ENCODE results near the gene BCL6. TPM values are rescaled to one million over a fixed set of nuclear protein-coding genes. Genes with fewer than 3 reads are reported as not detected.

Gene BCL6
- total RNA-seq, 4 donors from 2014 or later, result 86.0 to 161 (median 111) TPM

- 80% methylated on average over 3 of the region's 3 CpGs for WGBS
- DNase-seq (ENCODE audit: extremely low spot score), result no peak
- Histone ChIP-seq H3K27ac (replicated peaks in 1 of 4) (no peak overlapping the region), H3K27me3 (no peaks in the 10 kb centered on the region), H3K36me3 (no peaks in the 10 kb centered on the region), H3K9me3 (no peaks in the 10 kb centered on the region), H3K4me1 (peaks cover 4 to 19% (median 16%) of the 10 kb centered on the region in 4 donors), H3K4me3 (no peak overlapping the region)
- intact Hi-C loops (cut with DNase I), result no loop called here
- TF ChIP-seq EP300 (IDR thresholded peaks at IDR 0.05) (no peak), POLR2AphosphoS5 (IDR thresholded peaks at IDR 0.05) (no peak), POLR2A (IDR thresholded peaks at IDR 0.05; ENCODE audit: low read depth) (no peak)
- TF ChIP-seq, protein P1, sequence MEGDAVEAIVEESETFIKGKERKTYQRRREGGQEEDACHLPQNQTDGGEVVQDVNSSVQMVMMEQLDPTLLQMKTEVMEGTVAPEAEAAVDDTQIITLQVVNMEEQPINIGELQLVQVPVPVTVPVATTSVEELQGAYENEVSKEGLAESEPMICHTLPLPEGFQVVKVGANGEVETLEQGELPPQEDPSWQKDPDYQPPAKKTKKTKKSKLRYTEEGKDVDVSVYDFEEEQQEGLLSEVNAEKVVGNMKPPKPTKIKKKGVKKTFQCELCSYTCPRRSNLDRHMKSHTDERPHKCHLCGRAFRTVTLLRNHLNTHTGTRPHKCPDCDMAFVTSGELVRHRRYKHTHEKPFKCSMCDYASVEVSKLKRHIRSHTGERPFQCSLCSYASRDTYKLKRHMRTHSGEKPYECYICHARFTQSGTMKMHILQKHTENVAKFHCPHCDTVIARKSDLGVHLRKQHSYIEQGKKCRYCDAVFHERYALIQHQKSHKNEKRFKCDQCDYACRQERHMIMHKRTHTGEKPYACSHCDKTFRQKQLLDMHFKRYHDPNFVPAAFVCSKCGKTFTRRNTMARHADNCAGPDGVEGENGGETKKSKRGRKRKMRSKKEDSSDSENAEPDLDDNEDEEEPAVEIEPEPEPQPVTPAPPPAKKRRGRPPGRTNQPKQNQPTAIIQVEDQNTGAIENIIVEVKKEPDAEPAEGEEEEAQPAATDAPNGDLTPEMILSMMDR (IDR thresholded peaks at IDR 0.05), result no peak
These were observed 22.2 kb upstream of the BCL6 start for GRCh38 chr3:187767266-187768012.

GRCh38 chr3:187765342-187765741 is 20.1 kb upstream of the BCL6 start:
- Histone ChIP-seq H3K36me3 (no peaks in the 10 kb centered on the region), H3K4me1 (peaks cover 4 to 19% (median 15%) of the 10 kb centered on the region in 4 donors), H3K4me3 (no peak overlapping the region), H3K9me3 (no peaks in the 10 kb centered on the region), H3K27ac (replicated peaks in 1 of 4) (no peak overlapping the region), H3K27me3 (no peaks in the 10 kb centered on the region)
- 98% methylated on average over 2 of the region's 2 CpGs for WGBS
- intact Hi-C loops (cut with DNase I), result no loop called here
- no peak for DNase-seq (ENCODE audit: extremely low spot score)
- TF ChIP-seq, protein P1 (IDR thresholded peaks at IDR 0.05), result no peak
- TF ChIP-seq POLR2AphosphoS5 (IDR thresholded peaks at IDR 0.05), result no peak
- TF ChIP-seq POLR2A (IDR thresholded peaks at IDR 0.05; ENCODE audit: low read depth), result no peak
- no peak for TF ChIP-seq EP300 (IDR thresholded peaks at IDR 0.05)

GRCh38 chr3:187763850-187764648 is 18.8 kb upstream of the BCL6 start:
- Histone ChIP-seq H3K36me3 (no peaks in the 10 kb centered on the region), H3K9me3 (no peaks in the 10 kb centered on the region), H3K4me3 (no peak overlapping the region), H3K27ac (replicated peaks in 1 of 4) (peak overlapping the region in 1 of 4 donors; percentile 15), H3K27me3 (no peaks in the 10 kb centered on the region), H3K4me1 (peaks cover 4 to 14% (median 11%) of the 10 kb centered on the region in 4 donors)
- intact Hi-C loops (cut with DNase I), result no loop called here
- DNase-seq (ENCODE audit: extremely low spot score), result no peak
- WGBS, result 53% methylated on average over 7 of the region's 7 CpGs
- no peak for TF ChIP-seq POLR2A (IDR thresholded peaks at IDR 0.05; ENCODE audit: low read depth)
- no peak for TF ChIP-seq POLR2AphosphoS5 (IDR thresholded peaks at IDR 0.05)
- TF ChIP-seq, protein P1 (IDR thresholded peaks at IDR 0.05), result no peak
- no peak for TF ChIP-seq EP300 (IDR thresholded peaks at IDR 0.05)

GRCh38 chr3:187762792-187763191 is 17.5 kb upstream of the BCL6 start:
- no peak for DNase-seq (ENCODE audit: extremely low spot score)
- no peaks in the 10 kb centered on the region for H3K9me3 ChIP-seq
- no peak for TF ChIP-seq EP300 (IDR thresholded peaks at IDR 0.05)
- no peak for TF ChIP-seq POLR2A (IDR thresholded peaks at IDR 0.05; ENCODE audit: low read depth)
- TF ChIP-seq POLR2AphosphoS5 (IDR thresholded peaks at IDR 0.05), result no peak
- TF ChIP-seq, protein P1 (IDR thresholded peaks at IDR 0.05), result no peak
- 91% methylated on average over 2 of the region's 2 CpGs for WGBS
- H3K4me3 ChIP-seq, result no peak overlapping the region
- H3K27ac ChIP-seq (replicated peaks in 1 of 4), result no peak overlapping the region
- H3K4me1 ChIP-seq, result peaks cover 4 to 14% (median 11%) of the 10 kb centered on the region in 4 donors
- intact Hi-C loops (cut with DNase I), result no loop called here
- H3K36me3 ChIP-seq, result no peaks in the 10 kb centered on the region
- H3K27me3 ChIP-seq, result no peaks in the 10 kb centered on the region

Measured in esophagus muscularis mucosa (tissue), 4 donors.